Measurements from ENCODE around the gene MMP1. TPM values are rescaled to one million over a fixed set of nuclear protein-coding genes. Genes with fewer than 3 reads are reported as not detected.
"Not testable (repeated sequence)": the region's sequence is repeated elsewhere in the genome, so short reads cannot be mapped to it uniquely, and the experiment has no call there.

Gene MMP1
- total RNA-seq, 2 donors from 2014 or later = 0.71 TPM; not detected in 1

GRCh38 chr11:102753267-102753666 lies 44.7 kb downstream of the MMP1 start:
- no peaks in the 10 kb centered on the region for H3K4me1 ChIP-seq (ENCODE audit: control insufficient read depth in 1 of 2, low read depth in 2 of 2)
- DNase-seq (ENCODE audit: low spot score) (no peak), ATAC-seq (ENCODE audit: insufficient number of reproducible peaks, low FRiP score, low read depth) (no peak)
- H3K27ac ChIP-seq = no peak overlapping the region
- no peak overlapping the region for H3K4me3 ChIP-seq
- no peak for TF ChIP-seq CTCF (IDR thresholded peaks at IDR 0.05)
- no peaks in the 10 kb centered on the region for H3K36me3 ChIP-seq
- no peaks in the 10 kb centered on the region for H3K9me3 ChIP-seq
- no peaks in the 10 kb centered on the region for H3K27me3 ChIP-seq (replicated peaks; ENCODE audit: insufficient read depth)

GRCh38 chr11:102751673-102752072 lies 46.3 kb downstream of the MMP1 start:
- Histone ChIP-seq H3K36me3 (no peaks in the 10 kb centered on the region), H3K4me3 (no peak overlapping the region), H3K4me1 (ENCODE audit: control insufficient read depth in 1 of 2, low read depth in 2 of 2) (no peaks in the 10 kb centered on the region), H3K27ac (no peak overlapping the region), H3K27me3 (replicated peaks; ENCODE audit: insufficient read depth) (no peaks in the 10 kb centered on the region), H3K9me3 (no peaks in the 10 kb centered on the region)
- TF ChIP-seq CTCF (IDR thresholded peaks at IDR 0.05) = no peak
- no peak for DNase-seq (ENCODE audit: low spot score)
- ATAC-seq (ENCODE audit: insufficient number of reproducible peaks, low FRiP score, low read depth) = no peak

GRCh38 chr11:102749101-102749722 lies 48.7 kb downstream of the MMP1 start:
- no peak for DNase-seq (ENCODE audit: low spot score)
- Histone ChIP-seq H3K36me3 (no peaks in the 10 kb centered on the region), H3K4me3 (no peak overlapping the region), H3K27ac (no peak overlapping the region), H3K4me1 (ENCODE audit: control insufficient read depth in 1 of 2, low read depth in 2 of 2) (no peaks in the 10 kb centered on the region), H3K27me3 (replicated peaks; ENCODE audit: insufficient read depth) (no peaks in the 10 kb centered on the region), H3K9me3 (no peaks in the 10 kb centered on the region)
- no peak for TF ChIP-seq CTCF (IDR thresholded peaks at IDR 0.05)
- no peak for ATAC-seq (ENCODE audit: insufficient number of reproducible peaks, low FRiP score, low read depth)

GRCh38 chr11:102746746-102747578 lies 51.0 kb downstream of the MMP1 start:
- H3K9me3 ChIP-seq; H3K36me3 ChIP-seq; DNase-seq (ENCODE audit: low spot score); H3K4me3 ChIP-seq; H3K27me3 ChIP-seq (replicated peaks; ENCODE audit: insufficient read depth); ATAC-seq (ENCODE audit: insufficient number of reproducible peaks, low FRiP score, low read depth); H3K4me1 ChIP-seq (ENCODE audit: control insufficient read depth in 1 of 2, low read depth in 2 of 2); H3K27ac ChIP-seq: not testable (repeated sequence)

Other genes starting within 250 kb of the MMP1 start
- not detected for gene MMP20, start 172.8 kb downstream of the MMP1 start, total RNA-seq
- not detected for gene MMP27, start 92.4 kb downstream of the MMP1 start, total RNA-seq
- not detected for gene MMP8, start 73.2 kb downstream of the MMP1 start, total RNA-seq
- gene MMP10, start 17.5 kb downstream of the MMP1 start, total RNA-seq = not detected
- gene MMP3, start 45.4 kb upstream of the MMP1 start, total RNA-seq = 1 to 10 TPM; 4.2 to 8.9 TPM
- not detected for gene MMP12, start 76.8 kb upstream of the MMP1 start, total RNA-seq
- gene MMP13, start 157.6 kb upstream of the MMP1 start, total RNA-seq = not detected